Endothelial cell of umbilical vein (primary cell): ENCODE results near the gene STAT5B. TPM values are rescaled to one million over a fixed set of nuclear protein-coding genes. Genes with fewer than 3 reads are reported as not detected.
"Not testable (repeated sequence)": the region's sequence is repeated elsewhere in the genome, so short reads cannot be mapped to it uniquely, and the experiment has no call there.

ENCODE experiments used
- BruUV-seq: library from RNA; stranded (reverse); fragments of 400-500 nt; replicated peaks from 2 replicates; lab custom pipeline; 2021; lab: Mats Ljungman, UMichigan
- CTCF ChIA-PET: fragments of 300-600, 350-600 bp; sonication (Branson Sonifier 250); formaldehyde crosslinking; loops from one replicate; lab custom pipeline; 2021; ENCODE audit warnings: antibody characterized with exemption, inconsistent platforms; lab: Charles Lee
- POLR2A ChIA-PET: fragments of 300-600, 350-600 bp; sonication (Branson Sonifier 250); formaldehyde crosslinking; loops from one replicate; lab custom pipeline; 2021; ENCODE audit warnings: antibody characterized with exemption, inconsistent platforms; lab: Charles Lee
- DNase-seq: peaks from one replicate; pipeline ENCODE4 v3.0.0-alpha.2; 2011; ENCODE audit warnings: low read depth, low spot score
- FAIRE-seq: peaks from 2 replicates; lab custom pipeline; 2011; peaks lifted over from hg19 to GRCh38; lab: Jason Lieb, UNC
- H2AFZ ChIP-seq: 2 replicates; pipeline ENCODE4 v1.6.0; 2012; ENCODE audit warnings: low read depth, low read length, control low read depth, inconsistent platforms
- H3K27ac ChIP-seq: 2 replicates; pipeline ENCODE4 v1.5.1; 2011; ENCODE audit warnings: low read depth, mild to moderate bottlenecking, control low read depth, low read length, moderate library complexity; ENCODE audit not compliant: insufficient read depth
- H3K27me3 ChIP-seq, 2 experiments: 2 replicates each; pipeline versions ENCODE4 v1.6.0 to v1.6.1; 2011; ENCODE audit warnings: low read length in 2 of 2, mixed read lengths in 1 of 2; ENCODE audit not compliant: control insufficient read depth in 2 of 2, insufficient read depth in 2 of 2
- H3K36me3 ChIP-seq, 2 experiments: 2 replicates in 1 of 2; 3 replicates in 1 of 2; pipeline ENCODE4 v1.5.1; 2011; ENCODE audit warnings: low read length in 2 of 2, mild to moderate bottlenecking in 1 of 2, moderate library complexity in 1 of 2; ENCODE audit not compliant: control insufficient read depth in 2 of 2, insufficient read depth in 2 of 2; ENCODE audit errors: extremely low read depth in 1 of 2
- H3K4me1 ChIP-seq: 3 replicates; pipeline ENCODE4 v1.5.1; 2011; ENCODE audit warnings: mild to moderate bottlenecking, low read length; ENCODE audit not compliant: control insufficient read depth, insufficient read depth; ENCODE audit errors: extremely low read depth
- H3K4me2 ChIP-seq: 2 replicates; pipeline ENCODE4 v1.6.1; 2011; ENCODE audit warnings: low read length, control low read depth, mixed read lengths; ENCODE audit not compliant: insufficient read depth
- H3K4me3 ChIP-seq, 3 experiments: fragments of 200-600 bp in 1 of 3; sonication (generic), shearing (Covaris generic) in 1 of 3; replicated peaks in 1 of 3; 2 replicates each; pipeline ENCODE4 v1.5.1; 2011 to 2016; ENCODE audit warnings: control low read depth in 3 of 3, low read length in 3 of 3, mild to moderate bottlenecking in 2 of 3, inconsistent platforms in 1 of 3, low read depth in 1 of 3, moderate library complexity in 1 of 3; ENCODE audit not compliant: insufficient read depth in 1 of 3
- H3K79me2 ChIP-seq: 2 replicates; pipeline ENCODE4 v1.6.0; 2012; ENCODE audit warnings: low read length, inconsistent platforms; ENCODE audit not compliant: control insufficient read depth, insufficient read depth
- H3K9ac ChIP-seq: replicated peaks from 2 replicates; pipeline ENCODE3; 2011; ENCODE audit warnings: low read length, control low read depth; ENCODE audit not compliant: insufficient read depth; ENCODE audit errors: extremely low read depth
- H3K9me1 ChIP-seq: replicated peaks from 3 replicates; pipeline ENCODE4 v1.6.0; 2011; ENCODE audit warnings: mild to moderate bottlenecking, low read length; ENCODE audit not compliant: control insufficient read depth, insufficient read depth; ENCODE audit errors: extremely low read depth
- H3K9me3 ChIP-seq: replicated peaks from 2 replicates; pipeline ENCODE4 v1.5.1; 2012; ENCODE audit warnings: low read length, inconsistent platforms; ENCODE audit not compliant: control insufficient read depth, insufficient read depth
- H4K20me1 ChIP-seq: replicated peaks from 2 replicates; pipeline ENCODE3; 2011; ENCODE audit warnings: mild to moderate bottlenecking, low read length; ENCODE audit not compliant: control insufficient read depth, insufficient read depth; ENCODE audit errors: extremely low read depth
- GATA2 ChIP-seq: IDR thresholded peaks from 2 replicates; pipeline ENCODE4 v1.7.0; 2011; ENCODE audit warnings: low read depth, mild to moderate bottlenecking, moderate library complexity, mixed read lengths, low read length; ENCODE audit not compliant: insufficient read length, insufficient read depth
- POLR2AphosphoS5 ChIP-seq: IDR thresholded peaks from 2 replicates; pipeline ENCODE4 v1.6.1; 2012; ENCODE audit warnings: low read depth, mild to moderate bottlenecking, control low read depth, low read length, moderate library complexity; ENCODE audit not compliant: insufficient read depth
- dilution Hi-C: fragments of 300-500 bp; cut with MboI; formaldehyde crosslinking; loops from one replicate; pipeline ENCODE4 v1.15.0; 2019; ENCODE audit warnings: low sequenced_read_pairs; ENCODE audit not compliant: extremely low pct_ligation_motif_present
- intact Hi-C: fragments of 100-400 bp; cut with micrococcal nuclease; formaldehyde crosslinking; loops from one replicate; pipeline ENCODE4 v1.10.0; 2022
- polyA plus RNA-seq, 4 experiments: library from polyadenylated mRNA; depleted of rRNA in 3 of 4; stranded (reverse) in 3 of 4; unstranded in 1 of 4; fragments of >200 nt; gene quantifications; 2 replicates each; pipeline versions ENCODE4 v1.2.1 to v1.2.3, GENCODE V29; 2011 to 2012; ENCODE audit warnings: missing spikeins in 1 of 4
- total RNA-seq: library from RNA; stranded (reverse); gene quantifications from 2 replicates; pipeline ENCODE4 v1.2.3, GENCODE V29; 2021
- TF ChIP-seq, protein P1 (sequence below), 2 donors: IDR thresholded peaks; 1 replicate in 1 of 2; 2 replicates in 1 of 2; pipeline ENCODE4 v1.5.1; 2011; ENCODE audit warnings: low read length in 2 of 2, mild to moderate bottlenecking in 2 of 2, moderate library complexity in 2 of 2, control low read depth in 1 of 2, inconsistent platforms in 1 of 2, low read depth in 1 of 2; ENCODE audit not compliant: insufficient read depth in 1 of 2; ENCODE audit errors: extremely low read depth in 1 of 2

Gene STAT5B
- total and polyA plus RNA-seq, 2 donors (not counting 3 experiments of a cell fraction or from before 2014, with no cell fraction given) = 43.3 to 53.7 TPM

DNA sequence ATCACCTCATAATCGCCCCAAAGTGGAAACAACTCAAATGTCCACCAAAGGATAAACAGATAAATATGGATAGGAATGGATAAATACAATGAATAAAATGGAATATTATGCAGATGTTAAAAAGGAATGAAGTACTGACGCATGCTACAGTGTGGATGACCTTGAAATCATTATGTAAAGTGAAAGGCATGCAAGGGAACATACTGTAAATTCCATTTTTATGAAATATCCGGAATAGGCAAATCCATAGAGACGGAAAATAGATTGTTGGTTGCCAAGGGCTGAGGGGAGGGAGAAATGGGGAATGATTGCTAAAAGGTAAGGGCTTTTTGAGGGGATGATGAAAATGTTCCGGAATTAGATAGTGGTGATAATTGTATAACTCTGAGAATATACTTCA lies 36.0 kb downstream of the STAT5B start:
- dilution Hi-C loops (no loop called here), intact Hi-C loops (no loop called here)
- Histone ChIP-seq H3K9me3 (no peaks in the 10 kb centered on the region), H3K9ac (no peak overlapping the region), H3K4me3 (no peak overlapping the region), H2AFZ (no peak overlapping the region), H4K20me1 (no peaks in the 10 kb centered on the region), H3K79me2 (peaks cover 24% of the 10 kb centered on the region), H3K4me2 (no peak overlapping the region), H3K4me1 (no peaks in the 10 kb centered on the region), H3K9me1 (no peaks in the 10 kb centered on the region), H3K27me3 (no peaks in the 10 kb centered on the region), H3K36me3 (no peaks in the 10 kb centered on the region), H3K27ac (no peak overlapping the region)
- FAIRE-seq (no peak), DNase-seq (no peak)
- BruUV-seq = no TSS peak
- ChIA-PET POLR2A (no interaction called here), CTCF (interaction anchor here (1.3 kb wide), 2 partner anchors 14 to 18 kb away, joined by 3 read pairs; no protein-coding TSS in a partner anchor)
- TF ChIP-seq, protein P1, sequence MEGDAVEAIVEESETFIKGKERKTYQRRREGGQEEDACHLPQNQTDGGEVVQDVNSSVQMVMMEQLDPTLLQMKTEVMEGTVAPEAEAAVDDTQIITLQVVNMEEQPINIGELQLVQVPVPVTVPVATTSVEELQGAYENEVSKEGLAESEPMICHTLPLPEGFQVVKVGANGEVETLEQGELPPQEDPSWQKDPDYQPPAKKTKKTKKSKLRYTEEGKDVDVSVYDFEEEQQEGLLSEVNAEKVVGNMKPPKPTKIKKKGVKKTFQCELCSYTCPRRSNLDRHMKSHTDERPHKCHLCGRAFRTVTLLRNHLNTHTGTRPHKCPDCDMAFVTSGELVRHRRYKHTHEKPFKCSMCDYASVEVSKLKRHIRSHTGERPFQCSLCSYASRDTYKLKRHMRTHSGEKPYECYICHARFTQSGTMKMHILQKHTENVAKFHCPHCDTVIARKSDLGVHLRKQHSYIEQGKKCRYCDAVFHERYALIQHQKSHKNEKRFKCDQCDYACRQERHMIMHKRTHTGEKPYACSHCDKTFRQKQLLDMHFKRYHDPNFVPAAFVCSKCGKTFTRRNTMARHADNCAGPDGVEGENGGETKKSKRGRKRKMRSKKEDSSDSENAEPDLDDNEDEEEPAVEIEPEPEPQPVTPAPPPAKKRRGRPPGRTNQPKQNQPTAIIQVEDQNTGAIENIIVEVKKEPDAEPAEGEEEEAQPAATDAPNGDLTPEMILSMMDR (IDR thresholded peaks at IDR 0.05; ENCODE audit: extremely low read depth in 1 of 2, insufficient read depth in 1 of 2, low read depth in 1 of 2, low read length in 2 of 2) = no peak
- no peak for TF ChIP-seq GATA2
- TF ChIP-seq POLR2AphosphoS5 = no peak

DNA sequence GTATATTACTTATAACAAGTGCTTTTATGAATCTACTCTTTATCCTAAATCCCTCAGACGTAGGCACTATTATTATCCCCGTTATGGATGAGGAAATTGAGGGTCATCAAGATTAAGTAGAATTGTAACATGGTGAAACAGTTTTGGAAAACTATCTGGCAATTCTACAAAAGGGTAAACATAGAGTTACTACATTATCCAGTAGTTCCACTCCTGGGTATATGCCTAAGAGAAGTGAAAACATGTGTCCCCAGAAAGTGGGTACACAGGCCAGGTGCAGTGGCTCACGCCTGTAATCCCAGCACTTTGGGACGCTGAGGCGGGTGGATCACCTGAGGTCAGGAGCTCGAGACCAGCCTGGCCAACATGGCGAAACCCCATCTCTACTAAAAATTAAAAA lies 36.6 kb downstream of the STAT5B start:
- H3K9me3 ChIP-seq, H3K9ac ChIP-seq, H3K36me3 ChIP-seq, H3K4me2 ChIP-seq, POLR2A ChIA-PET, H3K27ac ChIP-seq, H2AFZ ChIP-seq, H3K4me3 ChIP-seq, H3K4me1 ChIP-seq, H4K20me1 ChIP-seq, FAIRE-seq, dilution Hi-C loops, H3K9me1 ChIP-seq, intact Hi-C loops, H3K27me3 ChIP-seq, BruUV-seq, DNase-seq: not testable (repeated sequence)
- CTCF ChIA-PET = interaction anchor here (1.3 kb wide), 2 partner anchors 15 to 18 kb away, joined by 3 read pairs; no protein-coding TSS in a partner anchor
- H3K79me2 ChIP-seq = peaks cover 25% of the 10 kb centered on the region
